GM21515 (cell line): ENCODE data around the gene FRAT2.

Experiments
- ATAC-seq: cut with Tn5 transposase; IDR thresholded peaks from one replicate; pipeline ENCODE4 v1.9.1; 2021; ENCODE audit not compliant: unreplicated experiment

The FRAT2 gene

DNA sequence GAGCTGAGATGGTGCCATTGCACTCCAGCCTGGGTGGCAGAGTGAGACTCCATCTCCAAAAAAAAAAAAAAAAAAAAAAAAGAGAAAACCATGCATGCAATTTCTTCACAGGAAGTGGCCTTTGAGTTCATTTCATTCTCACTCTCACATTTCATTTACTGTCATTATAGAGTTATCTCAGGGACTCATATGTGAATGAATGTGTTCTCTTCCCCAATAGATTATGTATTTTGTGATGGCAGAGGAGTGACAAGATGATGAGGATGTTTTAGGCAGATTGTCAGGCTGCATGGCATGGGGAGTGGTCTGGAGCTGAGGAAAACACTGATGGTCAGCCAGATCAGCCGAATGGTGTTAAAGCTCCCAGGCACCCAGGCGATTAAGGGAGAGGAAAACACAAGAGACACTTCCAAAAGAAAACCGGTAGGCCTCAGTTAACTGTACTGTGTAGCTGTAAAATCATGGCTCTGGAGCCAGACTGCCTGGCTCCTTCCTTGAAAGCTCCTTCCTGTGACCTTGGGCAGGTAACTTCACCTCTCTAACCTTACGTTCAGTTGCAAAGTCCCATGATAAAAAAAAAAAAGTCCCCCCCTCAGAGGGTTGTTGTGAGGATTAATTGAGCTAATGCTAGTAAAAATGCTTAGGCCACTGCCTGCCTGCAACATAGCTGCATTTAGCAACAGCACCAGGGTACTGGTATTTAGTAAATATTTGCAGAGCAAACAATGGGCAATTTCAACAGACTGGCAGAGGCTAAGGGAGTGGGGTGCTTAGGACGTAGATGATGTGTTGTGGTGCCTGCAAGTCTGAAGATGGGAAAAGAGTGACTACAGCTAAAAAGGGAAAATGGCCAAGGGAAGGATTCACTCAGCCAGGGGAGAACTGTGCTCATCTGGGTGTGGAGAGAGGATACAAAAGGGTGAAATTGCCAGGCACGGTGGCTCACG is 6.9 kb downstream of the FRAT2 start:
- no peak for ATAC-seq

DNA sequence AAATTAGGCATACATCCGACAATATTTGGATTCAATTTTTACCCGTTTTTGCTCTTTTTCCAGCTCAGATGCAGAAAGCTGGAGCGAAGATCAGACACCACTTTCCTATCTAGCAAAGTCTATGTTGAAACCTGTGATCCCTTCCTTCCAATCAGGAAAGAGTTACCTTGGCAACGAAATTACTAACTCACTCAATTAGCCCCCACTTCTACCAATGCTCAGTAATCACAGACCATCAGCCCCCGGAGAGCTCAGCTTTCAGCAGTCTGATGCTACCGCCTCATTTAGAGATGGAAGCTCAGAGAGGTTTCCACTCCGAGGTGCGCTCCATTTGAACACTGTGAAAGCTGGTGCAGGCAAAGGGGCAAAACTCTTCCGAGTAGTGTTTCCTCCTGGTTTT is 8.8 kb downstream of the FRAT2 start:
- no peak for ATAC-seq

DNA sequence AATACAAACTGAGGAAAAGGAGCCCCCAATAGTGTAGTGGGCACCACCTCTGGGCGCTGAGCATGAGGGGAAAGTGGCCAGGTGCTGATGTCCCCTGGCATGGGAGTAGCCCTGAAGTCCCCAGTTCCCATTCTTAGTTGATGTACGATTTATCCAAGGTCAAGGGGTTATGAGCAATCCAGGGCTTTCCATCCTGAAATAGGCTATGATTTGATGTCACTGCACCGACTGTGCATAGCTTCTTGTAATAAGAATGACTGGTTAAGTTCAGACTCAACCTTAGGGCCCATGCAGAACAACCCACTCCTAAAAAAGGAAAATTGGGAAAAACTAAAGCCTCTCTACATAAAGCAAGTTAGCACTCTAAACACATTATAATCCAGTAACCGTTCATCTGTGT is 11.0 kb downstream of the FRAT2 start:
- ATAC-seq = no peak

DNA sequence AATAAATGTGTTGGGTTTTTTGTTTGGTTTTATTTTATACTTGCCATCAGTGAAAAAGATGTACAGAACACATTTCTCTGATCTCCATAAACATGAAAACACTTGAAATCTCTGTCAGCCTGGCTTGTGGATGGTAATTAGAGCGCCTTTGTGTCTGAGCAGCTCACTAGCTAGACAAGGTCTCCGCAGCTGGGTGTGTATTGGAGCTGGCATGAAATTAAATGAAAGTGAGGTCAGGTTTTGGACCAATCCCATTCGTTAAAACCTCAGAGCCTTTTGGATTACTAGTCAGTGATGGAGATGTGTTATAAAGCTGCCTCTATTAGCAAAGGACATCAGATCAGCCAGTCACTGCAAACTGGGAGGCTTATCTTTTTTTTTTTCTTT is 12.7 kb downstream of the FRAT2 start:
- no peak for ATAC-seq

DNA sequence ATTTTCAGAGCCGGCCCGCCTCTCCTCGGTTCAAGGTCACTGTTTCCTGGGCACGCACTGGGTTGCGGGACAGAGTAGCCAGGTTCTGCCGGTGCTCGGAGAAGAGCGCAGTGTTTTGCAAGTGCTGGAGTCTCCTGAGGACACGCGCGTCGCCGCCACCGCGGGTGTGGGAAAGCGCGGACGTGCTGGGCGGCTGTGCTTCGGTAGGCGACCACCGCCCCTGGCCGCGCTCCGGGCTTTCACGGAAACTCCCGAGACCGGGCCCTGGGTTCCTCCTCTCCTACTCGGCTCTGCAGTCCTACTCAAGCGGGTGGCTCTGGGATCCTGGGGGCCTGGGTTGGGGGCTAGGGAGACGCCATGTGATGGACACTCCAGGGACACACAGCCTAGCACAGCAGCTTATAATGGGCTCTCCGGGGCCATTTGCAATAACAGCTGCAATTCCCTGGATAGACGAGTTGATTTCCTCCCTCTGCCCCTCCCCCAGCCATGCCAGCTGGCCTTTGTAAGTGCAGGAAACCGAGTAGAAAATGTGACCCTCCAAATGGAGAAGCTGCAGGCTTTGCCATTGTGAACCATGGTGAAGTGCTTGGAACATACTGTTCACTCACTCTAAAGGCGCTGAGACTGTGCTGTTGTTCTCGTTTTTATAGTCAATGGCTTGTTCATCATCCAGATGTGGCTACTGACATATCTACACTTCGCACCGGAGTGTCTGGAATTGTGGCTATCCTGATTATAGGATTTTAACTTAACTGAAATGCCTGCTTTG is 13.3 kb downstream of the FRAT2 start:
- no peak for ATAC-seq

DNA sequence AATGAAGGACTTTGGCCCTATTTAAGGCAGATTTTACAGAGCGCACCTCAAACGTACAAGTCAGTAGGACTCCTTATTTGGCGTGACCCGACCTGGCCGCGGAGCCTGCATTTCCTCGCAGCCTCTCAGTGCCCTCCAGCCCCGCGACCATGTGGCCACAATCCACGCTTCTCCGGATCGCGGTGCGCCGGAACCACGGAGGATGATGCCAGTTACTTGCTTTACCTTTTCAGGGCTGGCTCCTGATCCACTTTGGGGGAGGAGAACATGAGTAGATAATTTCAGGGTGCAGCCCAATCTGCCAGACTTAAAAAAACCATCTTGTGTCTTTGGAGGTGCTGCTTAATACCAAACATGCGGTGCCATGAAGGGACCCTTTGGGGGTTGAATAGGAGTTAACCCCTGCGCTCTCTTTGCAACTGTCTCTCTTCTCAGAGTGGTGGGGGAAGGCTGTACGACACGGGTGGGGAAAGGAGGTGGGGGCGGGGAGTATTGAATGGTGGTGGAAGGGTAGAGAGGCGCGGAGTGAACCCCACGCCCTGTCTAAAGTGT is 14.0 kb downstream of the FRAT2 start:
- no peak for ATAC-seq

DNA sequence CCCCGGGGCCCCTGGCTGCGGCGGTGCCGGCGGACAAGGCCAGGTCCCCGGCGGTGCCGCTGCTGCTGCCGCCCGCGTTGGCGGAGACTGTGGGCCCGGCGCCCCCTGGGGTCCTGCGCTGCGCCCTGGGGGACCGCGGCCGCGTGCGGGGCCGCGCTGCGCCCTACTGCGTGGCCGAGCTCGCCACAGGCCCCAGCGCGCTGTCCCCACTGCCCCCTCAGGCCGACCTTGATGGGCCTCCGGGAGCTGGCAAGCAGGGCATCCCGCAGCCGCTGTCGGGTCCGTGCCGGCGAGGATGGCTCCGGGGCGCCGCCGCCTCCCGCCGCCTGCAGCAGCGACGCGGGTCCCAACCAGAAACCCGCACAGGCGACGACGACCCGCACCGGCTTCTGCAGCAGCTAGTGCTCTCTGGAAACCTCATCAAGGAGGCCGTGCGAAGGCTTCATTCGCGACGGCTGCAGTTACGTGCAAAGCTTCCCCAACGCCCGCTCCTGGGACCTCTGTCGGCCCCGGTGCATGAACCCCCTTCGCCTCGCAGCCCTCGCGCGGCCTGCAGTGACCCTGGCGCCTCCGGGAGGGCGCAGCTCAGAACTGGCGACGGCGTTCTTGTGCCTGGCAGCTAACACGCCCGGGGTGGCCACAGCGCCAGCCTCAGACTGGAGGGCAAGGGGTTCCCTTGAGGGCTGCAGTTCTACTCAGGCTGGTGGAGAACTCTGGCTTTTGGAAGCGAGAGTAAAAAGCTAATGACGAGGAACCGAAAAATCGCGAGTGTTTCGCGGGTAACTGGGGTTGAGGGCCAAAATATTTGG is 14.7 kb downstream of the FRAT2 start:
- peak; percentile 27 for ATAC-seq

DNA sequence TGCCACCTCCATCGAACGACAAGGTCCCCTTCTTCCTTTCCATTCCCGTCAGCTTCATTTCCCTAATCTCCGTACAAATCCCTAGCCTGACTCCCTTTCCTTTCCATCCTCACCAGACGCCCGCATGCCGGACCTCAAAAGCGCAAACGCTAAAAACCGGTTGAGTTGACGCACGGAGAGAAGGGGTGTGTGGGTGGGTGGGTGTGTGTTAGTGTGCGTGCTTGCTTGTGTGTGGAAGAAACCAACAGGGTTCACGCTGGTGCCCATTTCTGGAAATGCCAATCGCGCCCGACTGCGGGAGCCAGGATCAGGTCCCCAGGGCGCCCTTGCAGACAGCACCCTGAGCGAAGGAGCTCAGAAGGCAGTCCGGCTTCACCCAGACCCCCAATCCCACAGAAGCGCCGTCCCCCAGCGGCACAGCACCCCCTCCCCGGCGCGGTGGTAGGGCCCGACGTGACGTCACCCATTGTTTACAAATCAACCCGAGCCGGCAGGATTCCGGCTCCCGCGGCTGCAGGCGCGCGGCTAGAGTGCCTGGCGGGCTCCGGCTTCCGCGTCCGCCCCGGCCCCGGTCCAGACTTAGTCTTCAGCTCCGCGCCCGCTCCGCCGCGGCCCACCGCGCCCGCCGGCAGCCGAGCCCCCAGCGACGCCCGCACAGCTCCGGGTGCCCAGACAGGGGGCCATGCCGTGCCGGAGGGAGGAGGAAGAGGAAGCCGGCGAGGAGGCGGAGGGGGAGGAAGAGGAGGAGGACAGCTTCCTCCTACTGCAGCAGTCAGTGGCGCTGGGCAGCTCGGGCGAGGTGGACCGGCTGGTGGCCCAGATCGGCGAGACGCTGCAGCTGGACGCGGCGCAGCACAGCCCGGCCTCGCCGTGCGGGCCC is 15.5 kb downstream of the FRAT2 start, which contains the start of gene FRAT1:
Gene FRAT1 (plus strand): TSS at position 500 of the 880 bp plus-strand sequence. CDS start 183 bp downstream, at position 683.
- ATAC-seq = peak; percentile 64

DNA sequence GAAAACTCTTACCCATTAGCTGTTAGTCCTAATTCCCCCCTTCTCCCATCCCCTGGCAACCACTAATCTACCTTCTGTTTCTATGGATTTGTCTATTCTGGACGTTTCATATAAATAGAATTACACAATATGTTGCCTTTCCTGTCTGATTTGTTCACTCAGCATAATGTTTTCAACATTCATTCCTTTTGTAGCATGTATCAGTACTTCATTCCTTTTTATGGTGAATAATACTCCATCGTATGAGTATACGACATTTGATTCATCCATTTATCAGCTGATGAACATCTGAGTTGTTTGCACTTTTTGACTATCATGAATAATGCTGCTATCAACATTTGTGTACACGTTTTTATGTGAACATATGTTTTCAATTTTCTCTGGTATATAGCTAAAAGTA is 19.9 kb downstream of the FRAT2 start:
- ATAC-seq = no peak

DNA sequence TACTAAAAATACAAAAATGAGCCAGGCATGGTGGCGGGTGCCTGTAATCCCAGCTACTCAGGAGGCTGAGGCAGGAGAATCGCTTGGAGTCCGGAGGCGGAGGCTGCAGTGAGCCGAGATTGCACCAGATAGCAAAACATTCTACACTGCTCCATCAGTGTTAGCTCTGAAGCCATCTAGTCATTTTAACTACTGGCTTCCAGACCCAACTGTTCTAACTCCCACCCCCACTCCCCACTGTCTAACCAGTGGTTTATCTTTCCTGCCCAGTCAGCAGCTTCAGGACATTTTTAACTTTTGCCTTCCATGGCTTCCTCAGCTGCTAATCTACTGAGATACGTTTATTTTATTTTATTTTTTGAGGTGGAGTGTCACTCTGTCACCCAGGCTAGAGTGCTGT is 21.6 kb downstream of the FRAT2 start:
- no peak for ATAC-seq

DNA sequence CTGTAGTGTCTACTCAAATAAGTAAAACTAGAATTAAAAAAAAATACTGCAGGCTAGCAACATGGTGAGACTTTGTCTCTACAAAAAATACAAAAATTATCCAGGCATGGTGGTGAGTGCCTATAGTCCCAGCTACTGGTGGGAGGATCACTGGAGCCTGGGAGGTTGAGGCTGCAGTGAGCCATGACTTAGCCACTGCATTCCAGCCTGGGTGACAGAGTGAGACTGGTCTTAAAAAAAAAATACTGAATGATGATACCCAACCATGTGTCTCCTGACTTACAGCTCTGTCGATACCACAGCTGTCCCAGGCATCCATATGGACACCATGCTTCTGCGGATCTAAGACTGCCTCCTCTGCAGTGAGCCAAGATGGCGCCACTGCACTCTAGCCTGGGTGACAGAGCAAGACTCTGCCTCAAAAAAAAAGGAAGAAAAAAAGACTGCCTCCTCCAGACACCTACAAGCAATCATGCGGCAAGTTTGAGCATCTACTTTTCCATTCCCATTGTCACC is 23.4 kb downstream of the FRAT2 start:
- no peak for ATAC-seq

DNA sequence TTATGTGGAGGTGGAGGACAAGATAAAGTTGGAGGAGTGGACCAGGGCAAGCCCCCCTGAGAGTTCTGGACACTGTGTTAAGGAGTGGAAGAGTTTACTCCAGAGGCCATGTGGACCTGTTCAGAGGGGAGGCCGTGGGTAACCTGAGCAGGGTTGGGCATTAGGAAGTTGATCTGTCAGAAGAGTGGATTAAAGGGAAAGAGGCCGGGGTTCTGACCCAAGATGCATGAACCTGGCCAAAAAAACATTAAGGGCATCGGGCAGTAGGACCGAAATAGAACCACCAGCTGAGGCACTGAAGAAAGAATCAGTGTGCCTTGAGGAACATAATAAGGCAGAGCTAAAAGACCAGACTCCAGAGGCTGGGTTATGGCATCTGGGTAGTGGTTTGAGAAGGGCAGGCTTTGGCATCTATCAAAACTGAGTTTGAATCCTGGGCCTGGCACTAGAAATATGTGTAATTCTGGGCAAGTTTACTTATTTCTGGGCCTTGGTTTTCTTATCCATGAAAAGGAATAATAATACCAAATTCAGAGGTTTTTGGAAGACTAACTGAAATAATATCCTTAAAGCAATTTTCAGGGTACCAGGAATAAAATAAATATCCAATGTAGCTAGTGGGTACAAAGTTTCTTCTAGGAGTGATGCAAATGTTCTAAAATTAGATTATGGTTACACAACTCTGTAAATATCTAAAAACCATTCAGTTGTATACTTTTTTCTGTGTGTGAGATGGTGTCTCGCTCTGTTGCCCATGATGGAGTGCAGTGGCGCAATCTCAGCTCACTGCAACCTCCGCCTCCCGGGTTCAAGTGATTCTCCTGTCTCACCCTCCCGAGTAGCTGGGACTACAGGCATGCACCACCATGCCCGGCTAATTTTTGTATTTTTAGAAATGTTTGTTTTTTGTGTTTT is 26.4 kb downstream of the FRAT2 start:
- no peak for ATAC-seq

DNA sequence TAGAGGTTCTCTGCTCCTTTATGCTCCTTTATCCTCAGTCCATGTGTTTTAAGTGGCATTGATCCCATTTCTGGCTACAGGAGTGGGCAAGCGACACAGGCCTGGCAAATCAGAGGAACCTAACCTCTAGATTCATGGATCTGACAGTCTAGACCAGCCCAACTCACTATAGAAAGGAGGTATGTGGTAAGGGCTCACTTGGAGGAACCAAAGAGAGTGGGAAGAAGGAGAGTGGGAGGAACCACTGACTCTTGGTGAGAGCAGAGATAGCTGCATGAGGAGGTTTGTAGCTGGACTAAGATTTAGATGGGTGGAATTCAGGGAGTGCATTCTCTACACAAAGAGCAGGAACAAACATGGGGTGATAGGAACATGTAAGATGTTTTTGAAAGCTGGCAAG is 27.1 kb downstream of the FRAT2 start:
- no peak for ATAC-seq

DNA sequence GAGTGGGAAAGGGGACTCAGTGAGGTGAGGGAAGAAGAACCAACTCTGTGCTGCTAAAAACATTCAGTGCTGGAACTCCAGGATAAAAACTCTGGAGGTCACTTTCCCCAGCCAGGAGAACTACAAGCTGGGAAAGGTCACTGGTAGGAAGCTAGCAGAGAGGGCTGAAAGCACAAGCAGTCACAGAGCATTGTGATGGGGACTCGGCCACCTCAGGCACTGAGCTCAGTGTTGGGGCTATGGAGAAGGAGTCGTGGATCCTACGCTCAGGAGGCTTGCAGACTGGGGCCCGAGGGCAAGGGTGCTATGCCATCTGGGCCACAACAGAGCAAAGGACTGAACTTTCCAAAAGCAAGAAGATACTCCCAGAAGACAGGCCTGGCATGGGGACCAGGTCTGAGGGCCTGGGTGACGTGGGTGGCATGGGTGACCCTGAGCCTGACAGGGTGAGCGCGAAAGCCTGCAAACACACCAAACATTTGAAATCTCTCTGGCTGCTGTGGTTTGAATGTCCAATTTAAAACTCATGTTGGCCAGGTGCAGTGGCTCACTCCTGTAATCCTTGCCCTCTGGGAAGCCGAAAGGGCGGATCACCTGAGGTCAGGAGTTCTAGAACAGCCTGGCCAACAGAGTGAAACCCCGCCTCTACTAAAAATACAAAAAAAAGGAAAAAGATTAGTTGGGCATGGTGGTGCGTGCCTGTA is 32.3 kb downstream of the FRAT2 start:
- no peak for ATAC-seq

DNA sequence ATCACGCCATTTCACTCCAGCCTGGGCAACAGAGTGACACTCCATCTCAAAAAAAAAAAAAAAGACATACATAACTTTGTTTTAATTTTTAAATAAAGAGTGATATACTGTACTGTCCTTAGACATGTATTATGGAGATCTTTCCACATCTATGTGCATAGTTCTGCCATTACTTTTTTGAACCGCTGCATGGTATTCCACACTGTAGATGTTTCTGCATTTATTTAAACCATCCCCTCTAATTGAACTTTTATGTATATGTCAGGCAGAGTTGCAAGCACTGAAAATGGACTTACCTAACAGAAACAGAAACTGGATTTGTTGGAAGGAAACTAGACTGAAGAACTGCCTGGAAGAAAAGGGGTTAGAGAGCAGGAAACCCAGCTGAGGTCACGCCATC is 33.5 kb downstream of the FRAT2 start:
- ATAC-seq = no peak

DNA sequence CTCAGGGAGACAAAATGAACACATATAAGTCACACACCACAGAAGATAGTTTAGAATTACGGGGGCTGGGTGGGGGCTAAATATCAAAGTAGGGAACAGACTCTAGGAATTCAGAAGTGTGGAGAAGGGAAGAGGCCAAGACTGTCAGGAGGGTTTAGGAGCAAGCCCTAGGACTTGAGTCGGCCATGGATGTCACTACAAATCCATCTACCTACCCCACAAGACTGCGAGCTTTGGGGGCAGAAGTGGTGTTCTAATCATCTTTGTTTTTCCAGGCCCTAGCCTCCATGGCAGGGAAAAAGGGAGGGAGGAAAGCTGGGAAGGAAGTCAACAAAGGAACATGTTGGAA is 36.3 kb downstream of the FRAT2 start:
- ATAC-seq = no peak

DNA sequence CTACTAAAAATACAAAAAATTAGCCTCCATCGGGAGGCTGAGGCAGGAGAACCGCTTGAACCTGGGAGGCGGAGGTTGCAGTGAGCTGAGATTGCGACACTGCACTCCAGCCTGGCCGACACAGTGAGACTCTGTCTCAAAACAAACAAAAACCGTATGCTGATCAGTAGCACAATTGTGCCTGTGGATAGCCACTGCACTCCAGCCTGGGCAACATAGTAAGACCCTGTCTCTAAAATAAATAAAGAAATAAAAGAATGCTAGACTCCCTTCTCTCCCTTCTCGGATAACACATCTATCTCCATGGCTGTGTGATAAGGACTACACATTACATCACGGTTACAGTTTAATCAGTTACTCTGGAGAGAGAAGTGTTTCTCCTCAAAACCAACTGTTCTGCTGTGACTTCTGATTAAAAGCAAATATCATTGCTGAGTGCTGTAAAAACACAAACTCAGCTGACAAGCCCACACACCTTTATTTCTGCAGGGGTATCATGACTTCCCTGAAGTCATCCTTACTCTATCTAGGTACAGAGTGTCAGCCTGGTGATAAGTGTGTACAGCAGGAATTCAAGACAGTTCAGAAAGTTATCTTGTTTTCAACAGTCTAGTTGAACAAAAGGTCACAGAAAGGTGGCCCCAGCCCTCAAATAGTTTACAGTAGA is 36.8 kb downstream of the FRAT2 start:
- ATAC-seq = no peak

DNA sequence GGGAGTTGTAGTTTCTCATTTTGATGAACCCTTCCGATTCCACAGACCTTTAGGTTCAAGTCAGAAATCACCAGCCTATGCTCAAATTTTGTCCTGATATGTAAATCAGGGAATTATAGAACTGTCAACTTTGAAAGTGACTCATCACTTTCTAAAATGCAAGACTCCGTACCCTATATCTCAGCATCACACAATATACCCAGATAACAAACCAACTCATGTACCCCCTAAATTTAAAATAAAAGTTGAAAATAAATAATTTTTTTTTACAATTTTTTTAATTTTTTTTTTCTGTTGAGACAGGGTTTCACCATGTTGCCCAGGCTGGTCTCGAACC is 41.7 kb downstream of the FRAT2 start:
- ATAC-seq = no peak
